ENCODE measurements around the gene GDI1.
A peak's percentile ranks its signal among the peaks of the same experiment; 100 is the strongest.

The GDI1 gene

DNA sequence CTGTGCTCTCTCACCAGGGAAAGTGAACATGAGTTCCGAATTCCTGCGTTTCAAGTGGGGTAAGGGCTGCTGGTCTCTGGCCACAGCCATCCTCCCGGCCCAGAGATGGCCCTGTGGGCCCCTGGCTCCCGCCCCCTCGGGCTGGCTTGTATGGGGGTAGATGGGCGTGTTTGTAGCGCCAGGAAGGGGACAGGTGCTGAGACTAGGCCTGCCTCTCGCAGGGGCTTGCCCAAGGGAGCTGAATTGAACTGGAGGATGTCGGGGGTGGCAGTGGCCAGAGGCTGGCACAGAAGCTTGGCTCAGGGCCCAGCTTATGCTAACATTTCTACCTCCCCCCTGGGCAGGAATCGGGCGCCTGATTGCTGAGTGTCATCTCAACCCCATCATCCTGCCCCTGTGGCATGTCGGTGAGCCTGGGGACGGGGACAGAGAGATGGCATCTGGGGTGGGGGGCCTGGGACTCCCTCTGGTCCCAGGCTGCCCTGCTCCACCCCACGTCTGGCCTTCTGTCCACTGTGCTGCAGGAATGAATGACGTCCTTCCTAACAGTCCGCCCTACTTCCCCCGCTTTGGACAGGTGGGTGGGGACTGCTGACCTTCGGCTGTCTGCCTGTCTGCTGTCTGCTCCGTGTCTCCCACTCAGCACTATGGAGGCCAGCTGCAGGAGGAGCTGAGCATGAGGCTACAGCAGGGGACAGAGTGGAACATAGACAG lies 17.1 kb upstream of the GDI1 start:
- Mint-ChIP-seq H3K36me3 (ENCODE audit: low read depth) (peaks cover 8% of the 10 kb centered on the region), H3K27ac (peak overlapping the region in 1 of 3 experiments; percentile 44), H3K4me1 (no peaks in the 10 kb centered on the region), H3K4me3 (no peak overlapping the region), H3K9me3 (peaks cover 10% of the 10 kb centered on the region), H3K27me3 (ENCODE audit: low read depth) (no peaks in the 10 kb centered on the region)
- TF ChIP-seq, protein P1, sequence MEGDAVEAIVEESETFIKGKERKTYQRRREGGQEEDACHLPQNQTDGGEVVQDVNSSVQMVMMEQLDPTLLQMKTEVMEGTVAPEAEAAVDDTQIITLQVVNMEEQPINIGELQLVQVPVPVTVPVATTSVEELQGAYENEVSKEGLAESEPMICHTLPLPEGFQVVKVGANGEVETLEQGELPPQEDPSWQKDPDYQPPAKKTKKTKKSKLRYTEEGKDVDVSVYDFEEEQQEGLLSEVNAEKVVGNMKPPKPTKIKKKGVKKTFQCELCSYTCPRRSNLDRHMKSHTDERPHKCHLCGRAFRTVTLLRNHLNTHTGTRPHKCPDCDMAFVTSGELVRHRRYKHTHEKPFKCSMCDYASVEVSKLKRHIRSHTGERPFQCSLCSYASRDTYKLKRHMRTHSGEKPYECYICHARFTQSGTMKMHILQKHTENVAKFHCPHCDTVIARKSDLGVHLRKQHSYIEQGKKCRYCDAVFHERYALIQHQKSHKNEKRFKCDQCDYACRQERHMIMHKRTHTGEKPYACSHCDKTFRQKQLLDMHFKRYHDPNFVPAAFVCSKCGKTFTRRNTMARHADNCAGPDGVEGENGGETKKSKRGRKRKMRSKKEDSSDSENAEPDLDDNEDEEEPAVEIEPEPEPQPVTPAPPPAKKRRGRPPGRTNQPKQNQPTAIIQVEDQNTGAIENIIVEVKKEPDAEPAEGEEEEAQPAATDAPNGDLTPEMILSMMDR (IDR thresholded peaks at IDR 0.05; ENCODE audit: unreplicated experiment in 3 of 3), result no peak

DNA sequence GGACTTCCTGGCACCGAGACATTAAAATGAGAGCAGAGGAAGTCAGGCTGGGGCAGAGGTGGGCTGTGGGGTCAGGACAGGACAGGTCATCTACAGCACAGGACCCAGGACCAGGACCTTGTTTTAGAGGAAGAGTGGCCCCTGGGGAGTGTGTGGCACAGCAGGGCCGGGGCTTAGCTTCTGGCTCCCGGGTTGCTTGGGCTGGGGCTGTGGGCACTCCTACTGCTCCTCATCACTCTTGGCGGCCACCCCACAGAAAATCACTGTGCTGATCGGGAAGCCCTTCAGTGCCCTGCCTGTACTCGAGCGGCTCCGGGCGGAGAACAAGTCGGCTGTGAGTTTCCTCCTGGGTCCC lies 16.6 kb upstream of the GDI1 start:
- Mint-ChIP-seq H3K27me3 (ENCODE audit: low read depth) (no peaks in the 10 kb centered on the region), H3K27ac (peak overlapping the region in 1 of 3 experiments; percentile 44), H3K4me1 (no peaks in the 10 kb centered on the region), H3K36me3 (ENCODE audit: low read depth) (peaks cover 5% of the 10 kb centered on the region), H3K9me3 (peaks cover 7% of the 10 kb centered on the region), H3K4me3 (no peak overlapping the region)
- TF ChIP-seq, protein P1 (IDR thresholded peaks at IDR 0.05; ENCODE audit: unreplicated experiment in 3 of 3), result no peak

DNA sequence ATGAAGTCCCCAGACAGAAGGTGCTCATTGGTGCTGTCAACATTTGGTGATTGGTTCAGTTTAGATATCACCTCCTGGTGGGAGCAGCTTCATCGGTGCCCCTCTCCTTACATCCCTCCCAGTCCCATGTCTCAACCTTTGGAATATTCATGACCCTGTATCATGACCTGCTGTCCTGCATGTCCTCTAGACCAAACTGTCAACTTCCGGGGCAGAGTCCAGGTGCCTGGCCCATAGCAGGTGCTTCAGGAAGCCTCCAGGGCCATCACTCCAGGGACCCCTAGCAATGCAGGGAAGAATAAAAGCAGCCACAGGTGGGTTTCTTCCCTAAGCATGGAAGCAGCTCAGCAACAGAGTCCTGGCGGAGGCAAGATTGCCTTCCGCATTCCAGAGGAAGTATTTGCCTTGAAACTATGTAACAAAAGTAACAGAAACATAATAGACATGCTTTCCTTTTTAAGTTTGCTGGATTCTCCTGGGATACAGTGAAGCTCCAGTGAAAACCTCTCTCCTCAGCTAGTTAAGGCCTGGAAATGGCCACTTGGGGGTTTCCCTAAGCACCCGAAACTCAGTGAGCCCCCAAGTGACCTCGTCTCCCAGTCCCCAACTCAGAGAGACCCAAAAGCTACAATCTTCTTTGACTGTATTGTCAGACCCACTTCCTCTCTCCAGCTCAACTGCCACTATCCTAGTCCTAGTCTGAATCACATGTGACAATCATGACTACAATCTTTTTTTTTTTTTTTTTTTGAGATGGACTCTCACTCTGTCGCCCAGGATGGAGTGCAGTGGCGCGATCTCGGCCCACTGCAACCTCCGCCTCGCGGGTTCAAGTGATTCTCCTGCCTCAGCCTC lies 9.8 kb upstream of the GDI1 start:
- TF ChIP-seq, protein P1 (IDR thresholded peaks at IDR 0.05; ENCODE audit: unreplicated experiment in 3 of 3), result no peak
- peak overlapping the region in 2 of 3 experiments; percentile 34 for H3K4me3 Mint-ChIP-seq
- no peak overlapping the region for H3K27ac Mint-ChIP-seq

DNA sequence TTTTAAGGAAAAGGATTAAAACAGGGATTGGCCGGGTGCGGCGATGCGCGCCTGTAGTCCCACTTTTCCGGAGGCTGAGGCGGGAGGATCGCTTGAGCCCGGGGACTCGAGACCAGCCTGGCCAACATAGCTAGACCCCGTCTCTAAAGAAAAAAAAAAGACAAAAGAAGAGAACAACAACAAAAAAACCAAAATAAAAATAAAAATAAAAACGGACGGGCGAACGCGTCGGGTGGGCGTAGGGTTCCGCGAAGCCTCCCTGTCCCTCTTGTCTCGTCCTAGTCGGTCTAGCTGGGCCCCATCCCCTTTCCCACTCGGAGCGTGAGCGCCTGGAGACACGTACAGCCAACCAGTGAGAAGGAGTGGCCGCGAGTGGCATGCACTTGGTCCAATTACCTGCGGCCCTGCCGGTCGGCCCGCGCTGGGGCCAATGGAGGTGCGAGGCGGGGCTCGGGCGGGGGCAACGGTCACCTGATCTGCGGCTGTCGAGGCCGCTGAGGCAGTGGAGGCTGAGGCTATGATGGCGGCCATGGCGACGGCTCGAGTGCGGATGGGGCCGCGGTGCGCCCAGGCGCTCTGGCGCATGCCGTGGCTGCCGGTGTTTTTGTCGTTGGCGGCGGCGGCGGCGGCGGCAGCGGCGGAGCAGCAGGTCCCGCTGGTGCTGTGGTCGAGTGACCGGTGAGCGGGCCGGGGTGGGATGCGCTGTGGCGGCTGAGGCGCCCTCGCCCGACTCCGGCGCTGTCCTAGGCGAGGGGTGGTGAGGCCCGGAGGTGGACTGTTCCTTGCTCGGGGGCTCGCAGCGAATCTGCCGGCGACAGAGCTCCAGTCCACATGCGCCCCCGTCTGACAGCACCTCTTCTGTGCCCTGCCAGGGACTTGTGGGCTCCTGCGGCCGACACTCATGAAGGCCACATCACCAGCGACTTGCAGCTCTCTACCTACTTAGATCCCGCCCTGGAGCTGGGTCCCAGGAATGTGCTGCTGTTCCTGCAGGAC lies 8.5 kb upstream of the GDI1 start, which contains the start of gene ATP6AP1:
ATP6AP1 (plus strand) TSS at position 502 of the 996 bp plus-strand sequence; CDS start at position 518, 16 bp downstream.
- Mint-ChIP-seq H3K27me3 (ENCODE audit: low read depth) (no peaks in the 10 kb centered on the region), H3K27ac (peak within 1 kb of the TSS in 2 of 3 experiments; percentile 69 to 82), H3K4me1 (peaks cover 6% of the 10 kb centered on the region), H3K36me3 (ENCODE audit: low read depth) (peaks cover 12% of the 10 kb centered on the region), H3K9me3 (peaks cover 22% of the 10 kb centered on the region), H3K4me3 (peak within 1 kb of the TSS; percentile 83 to 89 (median 87))
- TF ChIP-seq, protein P1 (IDR thresholded peaks at IDR 0.05; ENCODE audit: unreplicated experiment in 3 of 3), result no peak

More for the DNA sequence above, 9.8 kb upstream of the GDI1 start:
- peaks cover 18% of the 10 kb centered on the region for H3K9me3 Mint-ChIP-seq
- peaks cover 7% of the 10 kb centered on the region for H3K36me3 Mint-ChIP-seq (ENCODE audit: low read depth)
- peaks cover 6% of the 10 kb centered on the region for H3K4me1 Mint-ChIP-seq
- H3K27me3 Mint-ChIP-seq (ENCODE audit: low read depth), result no peaks in the 10 kb centered on the region

- TF ChIP-seq, protein P1 (IDR thresholded peaks at IDR 0.05; ENCODE audit: unreplicated experiment in 3 of 3), result no peak
- H3K9me3 Mint-ChIP-seq, result peaks cover 19% of the 10 kb centered on the region
- peaks cover 6% of the 10 kb centered on the region for H3K4me1 Mint-ChIP-seq
- no peaks in the 10 kb centered on the region for H3K27me3 Mint-ChIP-seq (ENCODE audit: low read depth)
- peak overlapping the region in 1 of 3 experiments; percentile 45 for H3K27ac Mint-ChIP-seq
- H3K36me3 Mint-ChIP-seq (ENCODE audit: low read depth), result peaks cover 21% of the 10 kb centered on the region
- H3K4me3 Mint-ChIP-seq, result peak overlapping the region; percentile 83 to 89 (median 87)
These were observed 7.2 kb upstream of the GDI1 start for GRCh38 chrX:154429711-154430110.
